ENCODE data around the gene RFX1. TPM values are rescaled to one million over a fixed set of nuclear protein-coding genes. Genes with fewer than 3 reads are reported as not detected.

Gene RFX1
- total and polyA plus RNA-seq, 2 experiments from 2014 or later: 8.9 to 11.8 TPM

GRCh38 chr19:13938301-13939064 lies 67.6 kb downstream of the RFX1 start, which contains the start of gene PODNL1:
Gene PODNL1, minus strand, starts transcription at chr19:13938417. Its CDS starts 236 bp downstream, at chr19:13938181.
- Histone ChIP-seq H3F3A (replicated peaks; ENCODE audit: low read depth) (peaks cover 15% of the 10 kb centered on the region), H4K20me1 (replicated peaks; ENCODE audit: insufficient read depth) (no peaks in the 10 kb centered on the region), H3K27me3 (ENCODE audit: insufficient read depth) (no peaks in the 10 kb centered on the region), H3K9me2 (ENCODE audit: insufficient read depth) (no peaks in the 10 kb centered on the region), H3K27ac (ENCODE audit: low read depth) (no peak within 1 kb of the TSS), H2AFZ (peak within 1 kb of the TSS; percentile 92), H3K4me2 (peak within 1 kb of the TSS; percentile 60; the same call in 1 of the 2 replicates), H3K4me3 (peak within 1 kb of the TSS; percentile 42; the same call in 1 of the 2 replicates), H3K79me2 (replicated peaks; ENCODE audit: insufficient read depth) (no peaks in the 10 kb centered on the region), H3K4me1 (ENCODE audit: insufficient read depth) (peaks cover 14% of the 10 kb centered on the region; the same call in 1 of the 2 replicates), H3K36me3 (ENCODE audit: insufficient read depth) (no peaks in the 10 kb centered on the region)
- no peak for TF ChIP-seq EZH2 (IDR thresholded peaks at IDR 0.05; ENCODE audit: low read depth, unreplicated experiment)
- TF ChIP-seq JUNB (IDR thresholded peaks at IDR 0.05; ENCODE audit: unreplicated experiment): no peak
- no peak for TF ChIP-seq POLR2AphosphoS5 (IDR thresholded peaks at IDR 0.05; ENCODE audit: low read depth)
- no peak for TF ChIP-seq NANOG (IDR thresholded peaks at IDR 0.05; ENCODE audit: borderline replicate concordance)
- TF ChIP-seq EZH2phosphoT487 (IDR thresholded peaks at IDR 0.05; ENCODE audit: unreplicated experiment): no peak
- no peak for TF ChIP-seq CREB1 (CRISPR knock-in tag; IDR thresholded peaks at IDR 0.05; ENCODE audit: low read depth)
- TF ChIP-seq STAT1 (IDR thresholded peaks at IDR 0.05; ENCODE audit: unreplicated experiment): no peak
- TF ChIP-seq ZNF331 (CRISPR knock-in tag; IDR thresholded peaks at IDR 0.05; ENCODE audit: low read depth): no peak
- TF ChIP-seq, protein P1, sequence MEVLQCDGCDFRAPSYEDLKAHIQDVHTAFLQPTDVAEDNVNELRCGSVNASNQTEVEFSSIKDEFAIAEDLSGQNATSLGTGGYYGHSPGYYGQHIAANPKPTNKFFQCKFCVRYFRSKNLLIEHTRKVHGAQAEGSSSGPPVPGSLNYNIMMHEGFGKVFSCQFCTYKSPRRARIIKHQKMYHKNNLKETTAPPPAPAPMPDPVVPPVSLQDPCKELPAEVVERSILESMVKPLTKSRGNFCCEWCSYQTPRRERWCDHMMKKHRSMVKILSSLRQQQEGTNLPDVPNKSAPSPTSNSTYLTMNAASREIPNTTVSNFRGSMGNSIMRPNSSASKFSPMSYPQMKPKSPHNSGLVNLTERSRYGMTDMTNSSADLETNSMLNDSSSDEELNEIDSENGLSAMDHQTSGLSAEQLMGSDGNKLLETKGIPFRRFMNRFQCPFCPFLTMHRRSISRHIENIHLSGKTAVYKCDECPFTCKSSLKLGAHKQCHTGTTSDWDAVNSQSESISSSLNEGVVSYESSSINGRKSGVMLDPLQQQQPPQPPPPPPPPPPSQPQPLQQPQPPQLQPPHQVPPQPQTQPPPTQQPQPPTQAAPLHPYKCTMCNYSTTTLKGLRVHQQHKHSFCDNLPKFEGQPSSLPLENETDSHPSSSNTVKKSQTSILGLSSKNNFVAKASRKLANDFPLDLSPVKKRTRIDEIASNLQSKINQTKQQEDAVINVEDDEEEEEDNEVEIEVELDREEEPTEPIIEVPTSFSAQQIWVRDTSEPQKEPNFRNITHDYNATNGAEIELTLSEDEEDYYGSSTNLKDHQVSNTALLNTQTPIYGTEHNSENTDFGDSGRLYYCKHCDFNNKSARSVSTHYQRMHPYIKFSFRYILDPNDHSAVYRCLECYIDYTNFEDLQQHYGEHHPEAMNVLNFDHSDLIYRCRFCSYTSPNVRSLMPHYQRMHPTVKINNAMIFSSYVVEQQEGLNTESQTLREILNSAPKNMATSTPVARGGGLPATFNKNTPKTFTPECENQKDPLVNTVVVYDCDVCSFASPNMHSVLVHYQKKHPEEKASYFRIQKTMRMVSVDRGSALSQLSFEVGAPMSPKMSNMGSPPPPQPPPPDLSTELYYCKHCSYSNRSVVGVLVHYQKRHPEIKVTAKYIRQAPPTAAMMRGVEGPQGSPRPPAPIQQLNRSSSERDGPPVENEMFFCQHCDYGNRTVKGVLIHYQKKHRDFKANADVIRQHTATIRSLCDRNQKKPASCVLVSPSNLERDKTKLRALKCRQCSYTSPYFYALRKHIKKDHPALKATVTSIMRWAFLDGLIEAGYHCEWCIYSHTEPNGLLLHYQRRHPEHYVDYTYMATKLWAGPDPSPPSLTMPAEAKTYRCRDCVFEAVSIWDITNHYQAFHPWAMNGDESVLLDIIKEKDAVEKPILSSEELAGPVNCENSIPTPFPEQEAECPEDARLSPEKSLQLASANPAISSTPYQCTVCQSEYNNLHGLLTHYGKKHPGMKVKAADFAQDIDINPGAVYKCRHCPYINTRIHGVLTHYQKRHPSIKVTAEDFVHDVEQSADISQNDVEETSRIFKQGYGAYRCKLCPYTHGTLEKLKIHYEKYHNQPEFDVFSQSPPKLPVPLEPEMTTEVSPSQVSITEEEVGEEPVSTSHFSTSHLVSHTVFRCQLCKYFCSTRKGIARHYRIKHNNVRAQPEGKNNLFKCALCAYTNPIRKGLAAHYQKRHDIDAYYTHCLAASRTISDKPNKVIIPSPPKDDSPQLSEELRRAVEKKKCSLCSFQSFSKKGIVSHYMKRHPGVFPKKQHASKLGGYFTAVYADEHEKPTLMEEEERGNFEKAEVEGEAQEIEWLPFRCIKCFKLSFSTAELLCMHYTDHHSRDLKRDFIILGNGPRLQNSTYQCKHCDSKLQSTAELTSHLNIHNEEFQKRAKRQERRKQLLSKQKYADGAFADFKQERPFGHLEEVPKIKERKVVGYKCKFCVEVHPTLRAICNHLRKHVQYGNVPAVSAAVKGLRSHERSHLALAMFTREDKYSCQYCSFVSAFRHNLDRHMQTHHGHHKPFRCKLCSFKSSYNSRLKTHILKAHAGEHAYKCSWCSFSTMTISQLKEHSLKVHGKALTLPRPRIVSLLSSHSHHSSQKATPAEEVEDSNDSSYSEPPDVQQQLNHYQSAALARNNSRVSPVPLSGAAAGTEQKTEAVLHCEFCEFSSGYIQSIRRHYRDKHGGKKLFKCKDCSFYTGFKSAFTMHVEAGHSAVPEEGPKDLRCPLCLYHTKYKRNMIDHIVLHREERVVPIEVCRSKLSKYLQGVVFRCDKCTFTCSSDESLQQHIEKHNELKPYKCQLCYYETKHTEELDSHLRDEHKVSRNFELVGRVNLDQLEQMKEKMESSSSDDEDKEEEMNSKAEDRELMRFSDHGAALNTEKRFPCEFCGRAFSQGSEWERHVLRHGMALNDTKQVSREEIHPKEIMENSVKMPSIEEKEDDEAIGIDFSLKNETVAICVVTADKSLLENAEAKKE (CRISPR knock-in tag; IDR thresholded peaks at IDR 0.05): no peak
- no peak for TF ChIP-seq ZNF114 (CRISPR knock-in tag; IDR thresholded peaks at IDR 0.05)
- TF ChIP-seq ETS1 (IDR thresholded peaks at IDR 0.05): no peak
- TF ChIP-seq, protein P2, sequence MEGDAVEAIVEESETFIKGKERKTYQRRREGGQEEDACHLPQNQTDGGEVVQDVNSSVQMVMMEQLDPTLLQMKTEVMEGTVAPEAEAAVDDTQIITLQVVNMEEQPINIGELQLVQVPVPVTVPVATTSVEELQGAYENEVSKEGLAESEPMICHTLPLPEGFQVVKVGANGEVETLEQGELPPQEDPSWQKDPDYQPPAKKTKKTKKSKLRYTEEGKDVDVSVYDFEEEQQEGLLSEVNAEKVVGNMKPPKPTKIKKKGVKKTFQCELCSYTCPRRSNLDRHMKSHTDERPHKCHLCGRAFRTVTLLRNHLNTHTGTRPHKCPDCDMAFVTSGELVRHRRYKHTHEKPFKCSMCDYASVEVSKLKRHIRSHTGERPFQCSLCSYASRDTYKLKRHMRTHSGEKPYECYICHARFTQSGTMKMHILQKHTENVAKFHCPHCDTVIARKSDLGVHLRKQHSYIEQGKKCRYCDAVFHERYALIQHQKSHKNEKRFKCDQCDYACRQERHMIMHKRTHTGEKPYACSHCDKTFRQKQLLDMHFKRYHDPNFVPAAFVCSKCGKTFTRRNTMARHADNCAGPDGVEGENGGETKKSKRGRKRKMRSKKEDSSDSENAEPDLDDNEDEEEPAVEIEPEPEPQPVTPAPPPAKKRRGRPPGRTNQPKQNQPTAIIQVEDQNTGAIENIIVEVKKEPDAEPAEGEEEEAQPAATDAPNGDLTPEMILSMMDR (conservative IDR thresholded peaks at IDR 0.05; ENCODE audit: low read depth in 2 of 2): no peak
- TF ChIP-seq REST (IDR thresholded peaks at IDR 0.05; ENCODE audit: unreplicated experiment): no peak
- H3K27ac Mint-ChIP-seq: no peak within 1 kb of the TSS; the same call in 1 of the 2 replicates
- DNase-seq (ENCODE audit: low spot score) (peak; percentile 52), ATAC-seq (no peak; the same call in 2 of the 3 replicates)
- no peaks in the 10 kb centered on the region; the same call in 2 of the 3 replicates for H3K36me3 Mint-ChIP-seq (ENCODE audit: low read depth)
- H3K9me3 Mint-ChIP-seq: peaks cover 3% of the 10 kb centered on the region; the same call in 2 of the 3 replicates
- peaks cover 10% of the 10 kb centered on the region for H3K27me3 Mint-ChIP-seq (ENCODE audit: insufficient read depth, low read depth, poor library complexity)
- peaks cover 28% of the 10 kb centered on the region for H3K4me1 Mint-ChIP-seq
- peak within 1 kb of the TSS; percentile 26; the same call in 2 of the 3 replicates for H3K4me3 Mint-ChIP-seq
